GM12878 (cell line): Measurements from ENCODE around the gene DPRX. TPM values are rescaled to one million over a fixed set of nuclear protein-coding genes. Genes with fewer than 3 reads are reported as not detected.

Experiments used
- ATAC-seq: fragments of 200-7000 bp; cut with Tn5 transposase; 3 replicates; pipeline ENCODE4 v1.9.1; 2020; ENCODE audit warnings: mild to moderate bottlenecking, moderate library complexity
- BruUV-seq: library from RNA; stranded (reverse); fragments of 400-500 nt; replicated peaks from 2 replicates; lab custom pipeline; 2021; lab: Mats Ljungman, UMichigan
- CTCF ChIA-PET: fragments of 300-600 bp; sonication (Branson Sonifier 250); formaldehyde crosslinking; extraction: SDS; loops from one replicate; lab custom pipeline; 2021; ENCODE audit warnings: inconsistent platforms; lab: Yijun Ruan, JAX
- POLR2A ChIA-PET: fragments of 350-600 bp; formaldehyde crosslinking; extraction: SDS; loops from one replicate; lab custom pipeline; 2021; ENCODE audit warnings: inconsistent platforms; lab: Charles Lee
- RAD21 ChIA-PET: fragments of 300-600 bp; sonication (Branson Sonifier 250); formaldehyde crosslinking; loops from one replicate; lab custom pipeline; 2023; ENCODE audit warnings: antibody characterized with exemption; ENCODE audit not compliant: unreplicated experiment; lab: Charles Lee
- SMC1A ChIA-PET: fragments of 300-600 bp; sonication (Branson Sonifier 250); formaldehyde crosslinking; loops from one replicate; lab custom pipeline; 2023; ENCODE audit not compliant: unreplicated experiment, uncharacterized antibody; lab: Charles Lee
- DNase-seq: peaks from one replicate; pipeline ENCODE4 v3.0.0-alpha.2; 2011; ENCODE audit warnings: low read depth, low spot score
- FAIRE-seq: peaks from 3 replicates; lab custom pipeline; 2011; peaks lifted over from hg19 to GRCh38; lab: Jason Lieb, UNC
- H2AFZ ChIP-seq: 2 replicates; pipeline ENCODE4 v1.6.0; 2011; ENCODE audit warnings: low read depth, low read length, control low read depth; ENCODE audit not compliant: control insufficient read depth
- H3K27ac ChIP-seq: 2 replicates; pipeline ENCODE4 v1.5.1; 2011; ENCODE audit warnings: control low read depth; ENCODE audit not compliant: control insufficient read depth, insufficient read depth
- H3K27me3 ChIP-seq, 2 experiments: replicated peaks in 1 of 2; 2 replicates each; pipeline versions ENCODE4 v1.6.0 to v1.6.1; 2011; ENCODE audit warnings: low read length in 1 of 2; ENCODE audit not compliant: control insufficient read depth in 2 of 2, insufficient read depth in 2 of 2
- H3K36me3 ChIP-seq, 2 experiments: 2 replicates each; pipeline ENCODE4 v1.5.1; 2011; ENCODE audit warnings: low read length in 1 of 2; ENCODE audit not compliant: control insufficient read depth in 2 of 2, insufficient read depth in 2 of 2
- H3K4me1 ChIP-seq: 2 replicates; pipeline ENCODE4 v1.6.1; 2011; ENCODE audit warnings: mild to moderate bottlenecking, low read length, moderate library complexity, mixed read lengths; ENCODE audit not compliant: control insufficient read depth, insufficient read depth
- H3K4me2 ChIP-seq: 2 replicates; pipeline ENCODE4 v1.6.0; 2011; ENCODE audit warnings: control low read depth; ENCODE audit not compliant: control insufficient read depth, insufficient read depth
- H3K4me3 ChIP-seq: fragments of 200-600 bp; sonication (generic); 2 replicates; pipeline ENCODE4 v1.5.1; 2016
- H3K79me2 ChIP-seq: 2 replicates; pipeline ENCODE4 v1.6.0; 2011; ENCODE audit warnings: low read length; ENCODE audit not compliant: control insufficient read depth, insufficient read depth
- H3K9ac ChIP-seq: 2 replicates; pipeline ENCODE4 v1.8.0; 2011; ENCODE audit warnings: low read length, control low read depth, mixed read lengths; ENCODE audit not compliant: control insufficient read depth, insufficient read depth
- H3K9me3 ChIP-seq: replicated peaks from 3 replicates; pipeline ENCODE4 v1.5.1; 2011; ENCODE audit warnings: mild to moderate bottlenecking, low read length; ENCODE audit not compliant: control insufficient read depth, insufficient read depth
- H4K20me1 ChIP-seq: 2 replicates; pipeline ENCODE4 v1.6.0; 2011; ENCODE audit not compliant: control insufficient read depth, insufficient read depth
- WGBS: methylation state at CpG from one replicate; pipeline ENCODE4 v1.1.6; 2016; ENCODE audit warnings: low lambda C conversion rate; ENCODE audit not compliant: insufficient replicate concordance, insufficient coverage; ENCODE audit errors: missing lambda C conversion rate; 5-methylcytosine and 5-hydroxymethylcytosine counted together
- in situ Hi-C: fragments of 300-500 bp; cut with MboI; formaldehyde crosslinking; loops from 9 replicates; pipeline ENCODE4 v1.14.3; 2018; ENCODE audit warnings: mixed read lengths
- intact Hi-C: fragments of 100-400 bp; cut with micrococcal nuclease; formaldehyde crosslinking; loops from one replicate; pipeline ENCODE4 v1.14.2; 2022; ENCODE audit not compliant: unreplicated experiment
- microRNA counts: library from miRNA; unstranded; fragments of <30 nt; microRNA quantifications from one replicate; lab custom pipeline; 2016
- microRNA-seq: library from miRNA; unstranded; fragments of <30 nt; microRNA quantifications from one replicate; pipeline ENCODE4, GENCODE V29; 2018
- polyA plus RNA-seq, 11 experiments: library from polyadenylated mRNA; depleted of rRNA in 4 of 11; unstranded in 6 of 11; stranded (reverse) in 5 of 11; fragments of >200 nt; fragmentation: Nextera tagmentation in 4 of 11; fragmentation: Illumina TruSeq in 1 of 11; extraction: Ambion mirVana in 4 of 11; extraction: Trizol in 1 of 11; gene quantifications; 1 replicate in 1 of 11; 2 replicates in 10 of 11; pipeline versions ENCODE4 v1.2.1 to v1.2.3, GENCODE V29; 2011 to 2016; ENCODE audit warnings: inconsistent platforms in 2 of 11, missing spikeins in 2 of 11, low read depth in 1 of 11
- small RNA-seq: library from RNA; depleted of rRNA; stranded (forward); fragments of <200 nt; gene quantifications from one replicate; pipeline ENCODE3, GENCODE V24; 2014
- total RNA-seq, 4 experiments: library from RNA; depleted of rRNA in 3 of 4; stranded (reverse); fragments of >200 nt in 3 of 4; fragmentation: Illumina TruSeq in 1 of 4; extraction: Trizol in 1 of 4; gene quantifications; 2 replicates each; pipeline versions ENCODE4 v1.2.1 to v1.2.3, GENCODE V29; 2013 to 2021
- TF ChIP-seq, protein P1 (sequence below): IDR thresholded peaks from 2 replicates; pipeline ENCODE4 v1.6.1; 2012; ENCODE audit warnings: low read length, inconsistent platforms
- TF ChIP-seq, protein P2 (sequence below): IDR thresholded peaks from 2 replicates; pipeline ENCODE4 v1.6.1; 2012; ENCODE audit warnings: low read depth, low read length, improper control_type of control experiment

Gene DPRX
- total and polyA plus RNA-seq, 10 of the 15 experiments (the other 5 are each of a cell fraction or from before 2014, with no cell fraction given): not detected

DNA sequence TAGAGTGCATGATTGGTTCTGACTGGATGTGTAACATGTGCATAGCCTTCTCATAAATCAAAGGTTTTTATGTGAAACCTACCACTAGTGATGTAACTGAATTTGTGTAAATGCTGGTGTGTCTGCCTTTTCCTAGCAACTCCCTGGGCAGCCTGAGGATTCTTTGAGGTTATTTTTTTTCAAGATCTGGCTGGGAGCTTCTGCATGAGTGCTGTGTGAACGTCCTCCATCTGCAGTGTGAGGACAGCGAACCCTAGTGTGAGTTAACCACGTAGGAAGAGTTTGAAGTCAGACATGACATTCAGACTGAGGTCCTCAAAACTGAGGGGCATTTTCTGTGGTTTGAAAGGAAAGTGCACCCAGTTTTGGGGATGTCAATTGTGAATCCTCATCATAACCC lies 39.9 kb downstream of the DPRX start:
- CTCF ChIA-PET: no interaction called here
- FAIRE-seq (no peak), DNase-seq (no peak), ATAC-seq (no peak)
- RAD21 ChIA-PET: no interaction called here
- Histone ChIP-seq H3K36me3 (no peaks in the 10 kb centered on the region), H3K4me2 (no peak overlapping the region), H3K9me3 (no peaks in the 10 kb centered on the region; the same call in 1 of the 3 replicates), H3K9ac (no peak overlapping the region), H3K27ac (no peak overlapping the region), H3K79me2 (no peaks in the 10 kb centered on the region), H3K4me1 (no peaks in the 10 kb centered on the region), H3K4me3 (no peak overlapping the region), H4K20me1 (no peaks in the 10 kb centered on the region), H3K27me3 (no peaks in the 10 kb centered on the region), H2AFZ (no peak overlapping the region)
- intact Hi-C loops (no loop called here), in situ Hi-C loops (no loop called here)
- SMC1A ChIA-PET: no interaction called here
- TF ChIP-seq, protein P1, sequence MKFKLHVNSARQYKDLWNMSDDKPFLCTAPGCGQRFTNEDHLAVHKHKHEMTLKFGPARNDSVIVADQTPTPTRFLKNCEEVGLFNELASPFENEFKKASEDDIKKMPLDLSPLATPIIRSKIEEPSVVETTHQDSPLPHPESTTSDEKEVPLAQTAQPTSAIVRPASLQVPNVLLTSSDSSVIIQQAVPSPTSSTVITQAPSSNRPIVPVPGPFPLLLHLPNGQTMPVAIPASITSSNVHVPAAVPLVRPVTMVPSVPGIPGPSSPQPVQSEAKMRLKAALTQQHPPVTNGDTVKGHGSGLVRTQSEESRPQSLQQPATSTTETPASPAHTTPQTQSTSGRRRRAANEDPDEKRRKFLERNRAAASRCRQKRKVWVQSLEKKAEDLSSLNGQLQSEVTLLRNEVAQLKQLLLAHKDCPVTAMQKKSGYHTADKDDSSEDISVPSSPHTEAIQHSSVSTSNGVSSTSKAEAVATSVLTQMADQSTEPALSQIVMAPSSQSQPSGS: no peak
- TF ChIP-seq, protein P2, sequence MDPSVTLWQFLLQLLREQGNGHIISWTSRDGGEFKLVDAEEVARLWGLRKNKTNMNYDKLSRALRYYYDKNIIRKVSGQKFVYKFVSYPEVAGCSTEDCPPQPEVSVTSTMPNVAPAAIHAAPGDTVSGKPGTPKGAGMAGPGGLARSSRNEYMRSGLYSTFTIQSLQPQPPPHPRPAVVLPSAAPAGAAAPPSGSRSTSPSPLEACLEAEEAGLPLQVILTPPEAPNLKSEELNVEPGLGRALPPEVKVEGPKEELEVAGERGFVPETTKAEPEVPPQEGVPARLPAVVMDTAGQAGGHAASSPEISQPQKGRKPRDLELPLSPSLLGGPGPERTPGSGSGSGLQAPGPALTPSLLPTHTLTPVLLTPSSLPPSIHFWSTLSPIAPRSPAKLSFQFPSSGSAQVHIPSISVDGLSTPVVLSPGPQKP: no peak
- BruUV-seq: no TSS peak
- POLR2A ChIA-PET: no interaction called here
- WGBS: 30% methylated on average over 3 of the region's 3 CpGs

MicroRNA genes within 50 kb of the gene (microRNA counts, 767-probe panel; counts per million panel counts)
- 1,650 counts per million, percentile 63 among the panel's probes with 10 or more counts for microRNA hsa-miR-1323 (lab: Ali Mortazavi, UCI)
- microRNA hsa-miR-498 (lab: Ali Mortazavi, UCI): 1,346 counts per million, percentile 48 among the panel's probes with 10 or more counts
- microRNA hsa-miR-512-3p (lab: Ali Mortazavi, UCI): 55.3 counts per million
- microRNA hsa-miR-512-5p (lab: Ali Mortazavi, UCI): 1,125 counts per million, percentile 35 among the panel's probes with 10 or more counts
- microRNA hsa-miR-515-3p (lab: Ali Mortazavi, UCI): 55.3 counts per million
- 1,125 counts per million, percentile 35 among the panel's probes with 10 or more counts for microRNA hsa-miR-515-5p (lab: Ali Mortazavi, UCI)
- 55.3 counts per million for microRNA hsa-miR-519c-3p (lab: Ali Mortazavi, UCI)
- 516 counts per million, percentile 8 among the panel's probes with 10 or more counts for microRNA hsa-miR-519e-3p (lab: Ali Mortazavi, UCI)
- microRNA hsa-miR-520e (lab: Ali Mortazavi, UCI): 784 counts per million, percentile 18 among the panel's probes with 10 or more counts
- 1,125 counts per million, percentile 35 among the panel's probes with 10 or more counts for microRNA hsa-miR-520f (lab: Ali Mortazavi, UCI)

Small RNA genes lying within 50 kb of the gene (microRNA-seq; reads per million reads assigned to microRNA genes)
- gene MIR1323 (not detected), gene MIR498 (not detected), gene MIR512-1 (not detected), gene MIR512-2 (not detected), gene MIR515-1 (not detected), gene MIR515-2 (not detected), gene MIR519C (0.75 reads per million), gene MIR519E (not detected), gene MIR520E (0.56 reads per million), gene MIR520F (4.7 reads per million, percentile 28 among the genes with 10 or more reads in this experiment)

Small RNA genes lying within 50 kb of the gene (small RNA-seq; reads per million reads assigned to genes)
- not detected for gene MIR1323
- not detected for gene MIR498
- not detected for gene MIR512-1
- not detected for gene MIR512-2
- not detected for gene MIR515-1
- gene MIR515-2: not detected
- not detected for gene MIR519C
- not detected for gene MIR519E
- not detected for gene MIR520E
- not detected for gene RNU6-698P

Other genes with a start within 250 kb of the DPRX start
- gene ZNF765, start 236.8 kb upstream of the DPRX start, total RNA-seq (2014; rRNA removed): 8.0 and 8.7 TPM in 2 replicates
- gene ZNF765, start 236.8 kb upstream of the DPRX start, total RNA-seq (2014; rRNA removed; fragmentation: Illumina TruSeq; extraction: Trizol): 12.6 and 13.4 TPM in 2 replicates
- 6.3 and 7.9 TPM in 2 replicates for gene ZNF765, start 236.8 kb upstream of the DPRX start, total RNA-seq (2021)
- gene ZNF765, start 236.8 kb upstream of the DPRX start, polyA plus RNA-seq (2011; rRNA removed): 12.7 and 17.1 TPM in 2 replicates
- 5.7 and 7.4 TPM in 2 replicates for gene ZNF765, start 236.8 kb upstream of the DPRX start, polyA plus RNA-seq (2014; fragmentation: Illumina TruSeq; extraction: Trizol)
- 1 to 10 TPM; 2.9 to 4.2 TPM for gene ZNF765, start 236.8 kb upstream of the DPRX start, polyA plus RNA-seq (2014; fragmentation: Nextera tagmentation; extraction: Ambion mirVana)
- gene ZNF765, start 236.8 kb upstream of the DPRX start, polyA plus RNA-seq (2014; rRNA removed): 3.9 and 4.5 TPM in 2 replicates
- gene ZNF765, start 236.8 kb upstream of the DPRX start, polyA plus RNA-seq (2016; fragmentation: Nextera tagmentation; extraction: Ambion mirVana): 1 to 10 TPM; 7.6 to 9.4 TPM
- 8.5 and 10.2 TPM in 2 replicates for gene ZNF761, start 200.0 kb upstream of the DPRX start, total RNA-seq (2014; rRNA removed)
- 15.1 and 15.2 TPM in 2 replicates for gene ZNF761, start 200.0 kb upstream of the DPRX start, total RNA-seq (2014; rRNA removed; fragmentation: Illumina TruSeq; extraction: Trizol)
- gene ZNF761, start 200.0 kb upstream of the DPRX start, total RNA-seq (2021): 7.9 and 8.8 TPM in 2 replicates
- 22.7 and 33.7 TPM in 2 replicates for gene ZNF761, start 200.0 kb upstream of the DPRX start, polyA plus RNA-seq (2011; rRNA removed)
- 13.0 and 14.9 TPM in 2 replicates for gene ZNF761, start 200.0 kb upstream of the DPRX start, polyA plus RNA-seq (2014; fragmentation: Illumina TruSeq; extraction: Trizol)
- 10 to 100 TPM in 1 of 2 experiments, 1 to 10 TPM in 1; 8.7 to 17.9 TPM for gene ZNF761, start 200.0 kb upstream of the DPRX start, polyA plus RNA-seq (2014; fragmentation: Nextera tagmentation; extraction: Ambion mirVana)
- 7.3 and 8.2 TPM in 2 replicates for gene ZNF761, start 200.0 kb upstream of the DPRX start, polyA plus RNA-seq (2014; rRNA removed)
- gene ZNF761, start 200.0 kb upstream of the DPRX start, polyA plus RNA-seq (2016; fragmentation: Nextera tagmentation; extraction: Ambion mirVana): 10 to 100 TPM in 1 of 2 experiments, 1 to 10 TPM in 1; 9.9 to 11.3 TPM
- gene ZNF813, start 164.3 kb upstream of the DPRX start, total RNA-seq (2014; rRNA removed): 2.1 and 3.0 TPM in 2 replicates
- 4.8 and 5.1 TPM in 2 replicates for gene ZNF813, start 164.3 kb upstream of the DPRX start, total RNA-seq (2014; rRNA removed; fragmentation: Illumina TruSeq; extraction: Trizol)
- 2.9 and 3.4 TPM in 2 replicates for gene ZNF813, start 164.3 kb upstream of the DPRX start, total RNA-seq (2021)
- gene ZNF813, start 164.3 kb upstream of the DPRX start, polyA plus RNA-seq (2011; rRNA removed): 4.3 and 7.6 TPM in 2 replicates
- gene ZNF813, start 164.3 kb upstream of the DPRX start, polyA plus RNA-seq (2014; fragmentation: Illumina TruSeq; extraction: Trizol): 2.7 and 3.4 TPM in 2 replicates
- under 1 TPM; 0.27 to 0.84 TPM for gene ZNF813, start 164.3 kb upstream of the DPRX start, polyA plus RNA-seq (2014; fragmentation: Nextera tagmentation; extraction: Ambion mirVana)
- gene ZNF813, start 164.3 kb upstream of the DPRX start, polyA plus RNA-seq (2014; rRNA removed): 1.2 and 1.3 TPM in 2 replicates
- gene ZNF813, start 164.3 kb upstream of the DPRX start, polyA plus RNA-seq (2016; fragmentation: Nextera tagmentation; extraction: Ambion mirVana): 1 to 10 TPM; 2.4 to 2.9 TPM
- gene ZNF331, start 93.9 kb upstream of the DPRX start, total RNA-seq (2014; rRNA removed): 4.3 and 5.4 TPM in 2 replicates
- 5.1 and 5.6 TPM in 2 replicates for gene ZNF331, start 93.9 kb upstream of the DPRX start, total RNA-seq (2014; rRNA removed; fragmentation: Illumina TruSeq; extraction: Trizol)
- gene ZNF331, start 93.9 kb upstream of the DPRX start, total RNA-seq (2021): 5.4 and 6.1 TPM in 2 replicates
- 11.5 and 12.1 TPM in 2 replicates for gene ZNF331, start 93.9 kb upstream of the DPRX start, polyA plus RNA-seq (2011; rRNA removed)
- gene ZNF331, start 93.9 kb upstream of the DPRX start, polyA plus RNA-seq (2014; fragmentation: Illumina TruSeq; extraction: Trizol): 5.0 and 5.5 TPM in 2 replicates
- gene ZNF331, start 93.9 kb upstream of the DPRX start, polyA plus RNA-seq (2014; fragmentation: Nextera tagmentation; extraction: Ambion mirVana): 1 to 10 TPM; 2.6 to 2.8 TPM
- gene ZNF331, start 93.9 kb upstream of the DPRX start, polyA plus RNA-seq (2014; rRNA removed): 4.1 and 5.1 TPM in 2 replicates
- 1 to 10 TPM; 6.1 to 6.6 TPM for gene ZNF331, start 93.9 kb upstream of the DPRX start, polyA plus RNA-seq (2016; fragmentation: Nextera tagmentation; extraction: Ambion mirVana)
- not detected in 2 replicates for gene NLRP12, start 192.3 kb downstream of the DPRX start, total RNA-seq (2014; rRNA removed)
- not detected in 2 replicates for gene NLRP12, start 192.3 kb downstream of the DPRX start, total RNA-seq (2014; rRNA removed; fragmentation: Illumina TruSeq; extraction: Trizol)
- gene NLRP12, start 192.3 kb downstream of the DPRX start, total RNA-seq (2021): not detected in 2 replicates
- gene NLRP12, start 192.3 kb downstream of the DPRX start, polyA plus RNA-seq (2011; rRNA removed): not detected in 2 replicates
- not detected in 2 replicates for gene NLRP12, start 192.3 kb downstream of the DPRX start, polyA plus RNA-seq (2014; fragmentation: Illumina TruSeq; extraction: Trizol)
- gene NLRP12, start 192.3 kb downstream of the DPRX start, polyA plus RNA-seq (2014; fragmentation: Nextera tagmentation; extraction: Ambion mirVana): not detected
- gene NLRP12, start 192.3 kb downstream of the DPRX start, polyA plus RNA-seq (2014; rRNA removed): not detected in 2 replicates
- gene NLRP12, start 192.3 kb downstream of the DPRX start, polyA plus RNA-seq (2016; fragmentation: Nextera tagmentation; extraction: Ambion mirVana): not detected
- gene MYADM, start 235.9 kb downstream of the DPRX start, total RNA-seq (2014; rRNA removed): 0.05 and 0.11 TPM in 2 replicates
- 0.13 TPM in 1 of 2 replicates, not detected in the other for gene MYADM, start 235.9 kb downstream of the DPRX start, total RNA-seq (2014; rRNA removed; fragmentation: Illumina TruSeq; extraction: Trizol)
- 0.46 and 0.72 TPM in 2 replicates for gene MYADM, start 235.9 kb downstream of the DPRX start, total RNA-seq (2021)
- 0.03 and 0.14 TPM in 2 replicates for gene MYADM, start 235.9 kb downstream of the DPRX start, polyA plus RNA-seq (2011; rRNA removed)
- 0.09 TPM in 1 of 2 replicates, not detected in the other for gene MYADM, start 235.9 kb downstream of the DPRX start, polyA plus RNA-seq (2014; fragmentation: Illumina TruSeq; extraction: Trizol)
- gene MYADM, start 235.9 kb downstream of the DPRX start, polyA plus RNA-seq (2014; fragmentation: Nextera tagmentation; extraction: Ambion mirVana): under 1 TPM; 0.04 to 0.10 TPM
- gene MYADM, start 235.9 kb downstream of the DPRX start, polyA plus RNA-seq (2014; rRNA removed): 0.09 TPM in 1 of 2 replicates, not detected in the other
- gene MYADM, start 235.9 kb downstream of the DPRX start, polyA plus RNA-seq (2016; fragmentation: Nextera tagmentation; extraction: Ambion mirVana): under 1 TPM; 0.06 to 0.23 TPM